Mucosa of descending colon (tissue), 3 donors: ENCODE measurements around the gene PRDX6. TPM values are rescaled to one million over a fixed set of nuclear protein-coding genes. Genes with fewer than 3 reads are reported as not detected.

Experiments
- ATAC-seq: fragments of 200-7000 bp; cut with Tn5 transposase; one replicate; pipeline ENCODE4 v1.9.1; 2020; ENCODE audit warnings: mild to moderate bottlenecking, moderate library complexity
- DNase-seq, 3 donors: peaks; one replicate each; pipeline ENCODE4 v3.0.0-alpha.2; 2020
- H3K36me3 ChIP-seq: fragments of 200-600 bp; one replicate; pipeline ENCODE4 v1.8.0; 2021; ENCODE audit warnings: low read depth, mild to moderate bottlenecking
- H3K4me1 ChIP-seq: fragments of 200-600 bp; one replicate; pipeline ENCODE4 v1.8.0; 2021; ENCODE audit warnings: low read depth, mild to moderate bottlenecking
- H3K4me3 ChIP-seq: fragments of 200-600 bp; one replicate; pipeline ENCODE4 v1.8.0; 2021; ENCODE audit warnings: mild to moderate bottlenecking
- H3K9me3 ChIP-seq: fragments of 200-600 bp; one replicate; pipeline ENCODE4 v1.8.0; 2021; ENCODE audit warnings: mild to moderate bottlenecking
- intact Hi-C, 2 donors: fragments of 100-400 bp; cut with DNase I in 1 of 2; cut with micrococcal nuclease in 1 of 2; formaldehyde crosslinking; loops; one replicate each; pipeline versions ENCODE4 v1.11.0 to v1.11.1; 2022; cut with DNase I, micrococcal nuclease
- total RNA-seq, 3 donors: library from RNA; stranded (reverse); fragmentation: NEBNext Ultra II Directional in 2 of 3; extraction: Animal tissue kit (Norgen Biotek cat#: 25700) in 2 of 3; gene quantifications; one replicate each; pipeline versions ENCODE4 v1.2.1 to v1.2.4, GENCODE V29; 2021 to 2023
- TF ChIP-seq, protein P1 (sequence below): fragments of 200-600 bp; IDR thresholded peaks from one replicate; pipeline ENCODE4 v1.8.0; 2022; ENCODE audit warnings: antibody characterized with exemption, mild to moderate bottlenecking
- donor health status: DM: no; HTN: no; CAD: no; lungs with moderate emphysema.
- donor health status: DM: no; HTN: no; CAD: no.
- donor health status: DM: no; HTN: yes; CAD: no.

Gene PRDX6
- total RNA-seq, 3 donors from 2014 or later: 398 to 884 (median 511) TPM

DNA sequence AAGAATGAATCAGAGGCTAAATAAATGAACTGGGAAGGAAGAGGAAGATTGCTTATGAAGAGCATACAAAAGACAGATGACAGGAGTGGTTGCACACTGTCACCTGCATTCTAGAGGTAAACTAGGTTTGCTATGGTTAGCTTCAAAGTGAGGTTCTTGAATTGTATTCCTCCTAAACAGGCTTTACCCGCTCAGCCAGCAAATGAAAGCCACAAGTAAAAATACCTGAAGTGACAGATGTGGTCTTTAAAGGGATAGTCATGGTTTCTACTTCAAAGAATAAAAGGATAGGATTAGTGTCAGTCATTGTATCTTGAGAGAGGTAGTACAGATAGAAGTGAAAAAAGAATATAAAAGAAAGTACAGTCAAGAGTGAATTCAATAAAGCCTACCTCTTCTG lies 32.4 kb upstream of the PRDX6 start:
- Histone ChIP-seq H3K9me3 (no peaks in the 10 kb centered on the region), H3K36me3 (no peaks in the 10 kb centered on the region), H3K4me1 (no peaks in the 10 kb centered on the region), H3K4me3 (no peak overlapping the region)
- intact Hi-C loops: no loop called here
- TF ChIP-seq, protein P1, sequence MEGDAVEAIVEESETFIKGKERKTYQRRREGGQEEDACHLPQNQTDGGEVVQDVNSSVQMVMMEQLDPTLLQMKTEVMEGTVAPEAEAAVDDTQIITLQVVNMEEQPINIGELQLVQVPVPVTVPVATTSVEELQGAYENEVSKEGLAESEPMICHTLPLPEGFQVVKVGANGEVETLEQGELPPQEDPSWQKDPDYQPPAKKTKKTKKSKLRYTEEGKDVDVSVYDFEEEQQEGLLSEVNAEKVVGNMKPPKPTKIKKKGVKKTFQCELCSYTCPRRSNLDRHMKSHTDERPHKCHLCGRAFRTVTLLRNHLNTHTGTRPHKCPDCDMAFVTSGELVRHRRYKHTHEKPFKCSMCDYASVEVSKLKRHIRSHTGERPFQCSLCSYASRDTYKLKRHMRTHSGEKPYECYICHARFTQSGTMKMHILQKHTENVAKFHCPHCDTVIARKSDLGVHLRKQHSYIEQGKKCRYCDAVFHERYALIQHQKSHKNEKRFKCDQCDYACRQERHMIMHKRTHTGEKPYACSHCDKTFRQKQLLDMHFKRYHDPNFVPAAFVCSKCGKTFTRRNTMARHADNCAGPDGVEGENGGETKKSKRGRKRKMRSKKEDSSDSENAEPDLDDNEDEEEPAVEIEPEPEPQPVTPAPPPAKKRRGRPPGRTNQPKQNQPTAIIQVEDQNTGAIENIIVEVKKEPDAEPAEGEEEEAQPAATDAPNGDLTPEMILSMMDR: no peak
- DNase-seq: no peak
- no peak for ATAC-seq

GRCh38 chr1:173445164-173445563 lies 32.0 kb upstream of the PRDX6 start:
- Histone ChIP-seq H3K36me3 (no peaks in the 10 kb centered on the region), H3K4me3 (no peak overlapping the region), H3K9me3 (no peaks in the 10 kb centered on the region), H3K4me1 (no peaks in the 10 kb centered on the region)
- intact Hi-C loops: no loop called here
- TF ChIP-seq, protein P1: no peak
- ATAC-seq: no peak
- no peak for DNase-seq

DNA sequence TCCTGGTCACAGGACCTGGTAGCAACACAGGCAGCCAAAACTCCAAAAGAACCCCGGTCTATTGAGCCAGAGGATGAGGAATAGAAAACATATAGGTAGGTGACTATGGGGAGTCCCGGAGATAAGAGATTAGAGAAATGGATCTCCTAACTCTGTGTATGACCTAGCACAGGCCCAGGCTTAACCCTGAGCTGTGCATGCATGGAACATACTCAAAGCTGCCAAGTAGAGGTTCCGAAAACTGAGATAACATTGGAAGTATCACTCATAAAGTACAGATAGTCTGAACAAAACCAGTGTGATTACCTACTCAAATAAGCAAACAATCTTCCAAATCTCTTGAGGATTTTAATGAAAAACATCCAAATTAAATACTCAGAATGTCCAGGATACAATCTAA lies 31.5 kb upstream of the PRDX6 start:
- no peak for DNase-seq
- Histone ChIP-seq H3K9me3 (no peaks in the 10 kb centered on the region), H3K4me1 (no peaks in the 10 kb centered on the region), H3K4me3 (no peak overlapping the region), H3K36me3 (no peaks in the 10 kb centered on the region)
- no peak for ATAC-seq
- intact Hi-C loops: no loop called here
- TF ChIP-seq, protein P1: no peak

GRCh38 chr1:173447224-173447623 lies 29.9 kb upstream of the PRDX6 start:
- intact Hi-C loops: no loop called here
- no peaks in the 10 kb centered on the region for H3K9me3 ChIP-seq
- H3K4me1 ChIP-seq: no peaks in the 10 kb centered on the region
- TF ChIP-seq, protein P1: no peak
- H3K4me3 ChIP-seq: no peak overlapping the region
- no peak for ATAC-seq
- no peaks in the 10 kb centered on the region for H3K36me3 ChIP-seq
- no peak for DNase-seq

DNA sequence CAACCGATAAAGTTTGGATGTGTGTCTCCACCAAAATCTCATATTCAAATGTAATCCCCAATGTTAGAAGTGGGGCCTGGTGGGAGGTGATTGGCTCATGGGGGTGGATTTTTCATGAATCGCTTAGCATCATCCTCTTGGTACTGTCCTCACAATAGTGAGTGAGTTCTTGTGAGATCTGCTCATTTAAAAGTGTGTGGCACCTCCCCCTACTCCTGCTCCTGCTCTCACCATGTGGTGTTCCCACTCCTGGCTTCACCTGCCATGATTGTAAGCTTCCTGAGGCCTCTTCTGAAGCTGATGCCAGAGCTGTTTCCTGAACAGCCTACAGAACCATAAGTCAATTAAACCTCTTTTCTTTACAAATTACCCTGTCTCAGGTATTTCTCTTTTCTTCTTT lies 28.2 kb upstream of the PRDX6 start:
- Histone ChIP-seq H3K4me1 (no peaks in the 10 kb centered on the region), H3K36me3 (no peaks in the 10 kb centered on the region), H3K9me3 (no peaks in the 10 kb centered on the region), H3K4me3 (no peak overlapping the region)
- intact Hi-C loops: no loop called here
- no peak for ATAC-seq
- no peak for DNase-seq
- TF ChIP-seq, protein P1: no peak

- ATAC-seq (no peak), DNase-seq (no peak)
- TF ChIP-seq, protein P1: no peak
- H3K4me3 ChIP-seq: no peak overlapping the region
- no peaks in the 10 kb centered on the region for H3K36me3 ChIP-seq
- intact Hi-C loops: no loop called here
- no peaks in the 10 kb centered on the region for H3K4me1 ChIP-seq
- no peaks in the 10 kb centered on the region for H3K9me3 ChIP-seq
Observed at GRCh38 chr1:173451981-173452380, 25.2 kb upstream of the PRDX6 start.
